Measurements from ENCODE around the gene NOS1AP.

DNA sequence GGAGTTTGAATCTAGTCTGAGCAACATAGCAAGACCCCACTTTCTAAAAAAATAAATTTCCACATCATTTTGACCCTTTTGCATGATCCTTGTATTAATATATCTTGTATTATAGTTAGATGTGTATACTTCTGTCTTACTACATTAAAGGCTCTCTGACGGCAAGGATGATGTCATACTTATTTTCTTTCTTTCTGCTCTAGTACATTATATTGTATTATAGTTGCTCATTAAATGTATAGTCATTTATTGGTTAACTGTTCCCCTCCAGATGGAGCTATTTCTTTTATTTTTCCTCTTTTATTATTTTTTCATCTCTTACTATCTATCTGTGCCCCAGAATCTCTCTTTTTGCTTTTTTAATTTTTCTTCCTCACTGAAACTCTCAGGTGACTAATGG, 30.9 kb upstream of the NOS1AP start:
- TF ChIP-seq, protein P1, sequence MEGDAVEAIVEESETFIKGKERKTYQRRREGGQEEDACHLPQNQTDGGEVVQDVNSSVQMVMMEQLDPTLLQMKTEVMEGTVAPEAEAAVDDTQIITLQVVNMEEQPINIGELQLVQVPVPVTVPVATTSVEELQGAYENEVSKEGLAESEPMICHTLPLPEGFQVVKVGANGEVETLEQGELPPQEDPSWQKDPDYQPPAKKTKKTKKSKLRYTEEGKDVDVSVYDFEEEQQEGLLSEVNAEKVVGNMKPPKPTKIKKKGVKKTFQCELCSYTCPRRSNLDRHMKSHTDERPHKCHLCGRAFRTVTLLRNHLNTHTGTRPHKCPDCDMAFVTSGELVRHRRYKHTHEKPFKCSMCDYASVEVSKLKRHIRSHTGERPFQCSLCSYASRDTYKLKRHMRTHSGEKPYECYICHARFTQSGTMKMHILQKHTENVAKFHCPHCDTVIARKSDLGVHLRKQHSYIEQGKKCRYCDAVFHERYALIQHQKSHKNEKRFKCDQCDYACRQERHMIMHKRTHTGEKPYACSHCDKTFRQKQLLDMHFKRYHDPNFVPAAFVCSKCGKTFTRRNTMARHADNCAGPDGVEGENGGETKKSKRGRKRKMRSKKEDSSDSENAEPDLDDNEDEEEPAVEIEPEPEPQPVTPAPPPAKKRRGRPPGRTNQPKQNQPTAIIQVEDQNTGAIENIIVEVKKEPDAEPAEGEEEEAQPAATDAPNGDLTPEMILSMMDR (conservative IDR thresholded peaks at IDR 0.05 in 1 of 2, IDR thresholded peaks at IDR 0.05 in 1 of 2; ENCODE audit: extremely low read depth in 1 of 2, insufficient read depth in 1 of 2, low read depth in 1 of 2, low read length in 2 of 2): no peak
- no peak for TF ChIP-seq EZH2 (IDR thresholded peaks at IDR 0.05; ENCODE audit: borderline replicate concordance, low read length)
